SK-N-SH (cell line): ENCODE measurements around the gene SYDE1. TPM values are rescaled to one million over a fixed set of nuclear protein-coding genes. Genes with fewer than 3 reads are reported as not detected.

Experiments used
- CTCF ChIA-PET: fragments of 300-600, 350-600 bp; formaldehyde crosslinking; extraction: SDS; loops from one replicate; lab custom pipeline; 2021; lab: Yijun Ruan, JAX
- POLR2A ChIA-PET: fragments of 350-600 bp; sonication (Branson Sonifier 250); formaldehyde crosslinking; extraction: SDS; loops from one replicate; lab custom pipeline; 2020; ENCODE audit warnings: antibody characterized with exemption, inconsistent platforms; lab: Yijun Ruan, JAX
- DNase-seq: peaks from one replicate; pipeline ENCODE4 v3.0.0; 2012
- H2AFZ ChIP-seq: fragments of 200-600 bp; sonication (generic); 2 replicates; pipeline ENCODE4 v1.8.1; 2016; ENCODE audit warnings: antibody characterized with exemption, mild to moderate bottlenecking, low read depth
- H3F3A ChIP-seq: fragments of 200-600 bp; sonication (generic); replicated peaks from 2 replicates; pipeline ENCODE3; 2016; ENCODE audit warnings: antibody characterized with exemption, mild to moderate bottlenecking; ENCODE audit not compliant: insufficient read depth
- H3K27ac ChIP-seq, 2 experiments: fragments of 200-500 bp in 1 of 2; fragments of 200-600 bp in 1 of 2; sonication (Bioruptor generic) in 1 of 2; sonication (generic), shearing (Covaris generic) in 1 of 2; 2 replicates each; pipeline versions ENCODE4 v1.5.1 to v1.6.1; 2014 to 2016; ENCODE audit warnings: low read depth in 2 of 2, inconsistent platforms in 1 of 2, low read length in 1 of 2, mild to moderate bottlenecking in 1 of 2, mixed read lengths in 1 of 2
- H3K27me3 ChIP-seq: fragments of 200-600 bp; sonication (generic), shearing (Covaris generic); 2 replicates; pipeline ENCODE4 v1.6.1; 2016; ENCODE audit warnings: mixed run types; ENCODE audit not compliant: insufficient read depth
- H3K36me3 ChIP-seq, 2 experiments: fragments of 200-500 bp in 1 of 2; fragments of 200-600 bp in 1 of 2; sonication (Bioruptor generic) in 1 of 2; sonication (generic) in 1 of 2; replicated peaks in 1 of 2; 2 replicates each; pipeline versions ENCODE3 to v1.5.1; 2014 to 2016; ENCODE audit warnings: low read length in 1 of 2, mild to moderate bottlenecking in 1 of 2; ENCODE audit not compliant: insufficient read depth in 2 of 2, control insufficient read depth in 1 of 2
- H3K4me1 ChIP-seq, 2 experiments: fragments of 200-500 bp in 1 of 2; fragments of 200-600 bp in 1 of 2; sonication (Bioruptor generic) in 1 of 2; sonication (generic), shearing (Covaris generic) in 1 of 2; 2 replicates each; pipeline versions ENCODE4 v1.5.1 to v1.6.1; 2014 to 2016; ENCODE audit warnings: low read depth in 1 of 2, low read length in 1 of 2, mixed run types in 1 of 2; ENCODE audit not compliant: insufficient read depth in 2 of 2, control insufficient read depth in 1 of 2
- H3K4me2 ChIP-seq: fragments of 200-600 bp; sonication (generic), shearing (Covaris generic); 2 replicates; pipeline ENCODE4 v1.6.1; 2017; ENCODE audit warnings: mixed run types
- H3K4me3 ChIP-seq, 2 experiments: fragments of 200-500 bp in 1 of 2; fragments of 200-600 bp in 1 of 2; sonication (Bioruptor generic) in 1 of 2; sonication (generic), shearing (Covaris generic) in 1 of 2; 2 replicates each; pipeline versions ENCODE4 v1.5.1 to v1.8.1; 2014 to 2016; ENCODE audit warnings: low read depth in 2 of 2, inconsistent platforms in 1 of 2, low read length in 1 of 2, mild to moderate bottlenecking in 1 of 2, mixed read lengths in 1 of 2, moderate library complexity in 1 of 2
- H3K79me2 ChIP-seq: fragments of 200-600 bp; sonication (generic); 2 replicates; pipeline ENCODE4 v1.8.1; 2017; ENCODE audit warnings: mild to moderate bottlenecking; ENCODE audit not compliant: insufficient read depth
- H3K9ac ChIP-seq: fragments of 200-600 bp; sonication (generic); 2 replicates; pipeline ENCODE4 v1.6.1; 2017; ENCODE audit warnings: mixed run types
- H3K9me2 ChIP-seq: fragments of 200-600 bp; sonication (generic); 2 replicates; pipeline ENCODE4 v1.6.1; 2017; ENCODE audit warnings: mixed run types
- H3K9me3 ChIP-seq: fragments of 200-600 bp; sonication (generic); 2 replicates; pipeline ENCODE4 v1.6.1; 2017; ENCODE audit warnings: mixed run types, mild to moderate bottlenecking, moderate library complexity
- H4K20me1 ChIP-seq: fragments of 200-600 bp; sonication (generic); 2 replicates; pipeline ENCODE4 v1.6.1; 2017; ENCODE audit warnings: mild to moderate bottlenecking, mixed run types; ENCODE audit not compliant: insufficient read depth
- CTCF ChIP-seq: fragments of 200-600 bp; sonication (generic); IDR thresholded peaks from 2 replicates; pipeline ENCODE4 v1.6.1; 2017; ENCODE audit warnings: antibody characterized with exemption, mild to moderate bottlenecking, moderate library complexity
- EP300 ChIP-seq, 2 experiments: IDR thresholded peaks; 2 replicates each; pipeline versions ENCODE4 v1.4.0 to v1.6.1; 2012; ENCODE audit warnings: borderline replicate concordance in 1 of 2, low read depth in 1 of 2, low read length in 1 of 2
- FOXM1 ChIP-seq: IDR thresholded peaks from 2 replicates; pipeline ENCODE4 v1.4.0; 2012; ENCODE audit warnings: low read depth, mild to moderate bottlenecking
- IRF3 ChIP-seq: fragments of 150-350 bp; IDR thresholded peaks from 2 replicates; pipeline ENCODE4 v1.6.1; 2016; ENCODE audit warnings: mild to moderate bottlenecking, low read depth, low read length
- MXI1 ChIP-seq: IDR thresholded peaks from 2 replicates; pipeline ENCODE4 v1.6.1; 2012; ENCODE audit warnings: mild to moderate bottlenecking, low read depth, low read length, improper control_type of control experiment
- NRF1 ChIP-seq: IDR thresholded peaks from 2 replicates; pipeline ENCODE4 v1.6.1; 2012; ENCODE audit warnings: low read depth, mild to moderate bottlenecking, low read length
- RAD21 ChIP-seq: IDR thresholded peaks from 2 replicates; pipeline ENCODE4 v1.6.1; 2012; ENCODE audit warnings: mild to moderate bottlenecking, low read length
- REST ChIP-seq: IDR thresholded peaks from 2 replicates; pipeline ENCODE4 v1.6.1; 2012; ENCODE audit warnings: mild to moderate bottlenecking, low read depth, low read length, moderate library complexity
- SMC3 ChIP-seq: IDR thresholded peaks from 2 replicates; pipeline ENCODE4 v1.6.1; 2012; ENCODE audit warnings: low read depth, low read length, improper control_type of control experiment
- TEAD4 ChIP-seq: IDR thresholded peaks from 2 replicates; pipeline ENCODE4 v1.4.0; 2012; ENCODE audit warnings: mild to moderate bottlenecking, borderline replicate concordance; ENCODE audit not compliant: insufficient read depth
- USF1 ChIP-seq: IDR thresholded peaks from 2 replicates; pipeline ENCODE4 v1.4.0; 2012; ENCODE audit warnings: low read depth, borderline replicate concordance
- WGBS: methylation state at CpG from one replicate; pipeline ENCODE4 v1.1.6; 2017; ENCODE audit warnings: low lambda C conversion rate; 5-methylcytosine and 5-hydroxymethylcytosine counted together
- polyA plus RNA-seq, 3 experiments: library from polyadenylated mRNA; depleted of rRNA; stranded (reverse); fragments of >200 nt; gene quantifications; 2 replicates each; pipeline ENCODE4 v1.2.3, GENCODE V29; 2012

The SYDE1 gene
- polyA plus RNA-seq, 1 of the 3 experiments (the other 2 are of a cell fraction) = 44.1 TPM

GRCh38 chr19:15087182-15087581 is 20.0 kb upstream of the SYDE1 start:
- no peak overlapping the region for H3K27ac ChIP-seq
- no peaks in the 10 kb centered on the region for H3F3A ChIP-seq
- TF ChIP-seq TEAD4 (no peak), MXI1 (no peak), FOXM1 (no peak), NRF1 (no peak), REST (peak; percentile 86), CTCF (no peak)
- TF ChIP-seq, all 33 proteins: peak for 1
- H3K4me3 ChIP-seq = no peak overlapping the region
- no peaks in the 10 kb centered on the region for H3K79me2 ChIP-seq
- CTCF ChIA-PET = interaction anchor here (1.2 to 8.4 kb wide), 3 partner anchors 14 to 468 kb away, joined by 3 to 105 read pairs (median 3); no protein-coding TSS in a partner anchor
- peaks cover 37% of the 10 kb centered on the region for H3K27me3 ChIP-seq
- WGBS = 17% methylated on average over 10 of the region's 11 CpGs
- H2AFZ ChIP-seq = no peak overlapping the region
- POLR2A ChIA-PET = no interaction called here
- H4K20me1 ChIP-seq = no peaks in the 10 kb centered on the region
- no peaks in the 10 kb centered on the region for H3K36me3 ChIP-seq
- H3K9ac ChIP-seq = no peak overlapping the region
- no peaks in the 10 kb centered on the region for H3K9me2 ChIP-seq
- H3K4me1 ChIP-seq = no peaks in the 10 kb centered on the region; a peak in 1 of 4 replicates
- no peak for DNase-seq
- no peak overlapping the region for H3K4me2 ChIP-seq
- no peaks in the 10 kb centered on the region for H3K9me3 ChIP-seq

GRCh38 chr19:15091918-15092753 is 15.1 kb upstream of the SYDE1 start:
- no peak overlapping the region for H3K27ac ChIP-seq
- TF ChIP-seq USF1 = no peak
- TF ChIP-seq SMC3 = peak; percentile 35; the same call in 1 of the 2 replicates
- TF ChIP-seq RAD21 = peak; percentile 80
- TF ChIP-seq CTCF = peak; percentile 73
- no peak for TF ChIP-seq IRF3
- no peak for TF ChIP-seq EP300 (IDR thresholded peaks at IDR 0.05; ENCODE audit: borderline replicate concordance in 1 of 2, low read depth in 1 of 2, low read length in 1 of 2)
- H3K4me2 ChIP-seq = peak overlapping the region; percentile 60; the same call in 1 of the 2 replicates
- POLR2A ChIA-PET = no interaction called here
- no peaks in the 10 kb centered on the region for H3K36me3 ChIP-seq
- CTCF ChIA-PET = interaction anchor here (0.5 to 8.4 kb wide), 38 partner anchors 9 to 467 kb away, joined by 3 to 105 read pairs (median 4); partner anchors contain the start of gene OR1I1
- no peaks in the 10 kb centered on the region for H3K9me2 ChIP-seq
- DNase-seq = peak; percentile 50
- peaks cover 37% of the 10 kb centered on the region for H3K27me3 ChIP-seq
- H3K4me3 ChIP-seq = no peak overlapping the region
- no peaks in the 10 kb centered on the region for H3K9me3 ChIP-seq
- H3F3A ChIP-seq = no peaks in the 10 kb centered on the region
- 0 out of 2 replicates have a peak overlapping the region, but pooled peaks have one; percentile 70 for H2AFZ ChIP-seq
- H3K79me2 ChIP-seq = no peaks in the 10 kb centered on the region
- 5% methylated on average over 13 of the region's 13 CpGs for WGBS
- no peak overlapping the region for H3K9ac ChIP-seq
- H4K20me1 ChIP-seq = no peaks in the 10 kb centered on the region
- H3K4me1 ChIP-seq = no peaks in the 10 kb centered on the region; a peak in 1 of 4 replicates
